Astrocyte of the spinal cord (primary cell): ENCODE results near the gene PRPF8.

ENCODE experiments used
- DNase-seq: peaks from one replicate; pipeline ENCODE4 v3.0.0; 2011; ENCODE audit warnings: low read depth, low spot score
- H3K4me3 ChIP-seq: 2 replicates; pipeline ENCODE4 v1.5.1; 2011; ENCODE audit warnings: low read depth, mild to moderate bottlenecking, low read length, moderate library complexity
- in situ Hi-C: cut with HindIII; loops from 2 replicates; pipeline ENCODE4 v1.10.0; 2017; ENCODE audit warnings: low sequenced_read_pairs
- TF ChIP-seq, protein P1 (sequence below): IDR thresholded peaks from 2 replicates; pipeline ENCODE4 v1.5.1; 2012; ENCODE audit warnings: low read depth, mild to moderate bottlenecking, low read length, inconsistent platforms

PRPF8 gene

DNA sequence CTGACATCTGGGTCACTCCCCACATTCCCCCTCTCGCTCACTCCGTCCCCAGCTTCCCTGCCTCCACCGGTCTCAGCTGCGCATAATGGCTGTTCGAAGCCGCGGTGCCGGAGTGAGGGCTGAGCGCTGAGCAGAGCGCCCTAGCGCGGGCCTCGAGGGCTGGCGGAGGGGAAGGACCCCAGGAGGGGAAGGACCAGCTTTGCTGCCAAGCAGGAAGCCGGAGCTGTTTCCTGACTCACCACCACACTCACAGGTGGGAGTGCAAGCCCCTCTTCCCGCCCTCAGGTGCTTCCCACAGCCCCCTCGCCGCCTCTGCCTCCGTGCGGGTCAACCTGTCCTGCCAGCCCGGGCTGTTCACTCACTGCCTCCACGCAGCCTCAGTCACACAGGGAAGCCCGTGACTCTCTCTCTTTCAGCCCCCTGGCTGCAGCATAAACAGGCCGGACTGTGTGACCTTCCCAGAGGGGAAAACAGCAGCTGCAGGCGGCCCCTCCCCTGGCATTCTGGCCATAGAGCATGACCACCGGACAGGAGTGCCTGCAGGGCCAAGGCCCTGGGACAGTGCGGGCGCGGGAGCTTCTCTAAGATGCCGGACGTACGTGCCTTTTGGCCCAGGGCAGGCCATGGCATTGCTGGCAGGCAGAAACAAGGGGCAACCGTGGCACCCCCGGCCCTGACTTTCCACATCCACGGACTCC is 79.7 kb downstream of the PRPF8 start:
- in situ Hi-C loops = no loop called here
- H3K4me3 ChIP-seq = no peak overlapping the region
- DNase-seq = no peak
- TF ChIP-seq, protein P1, sequence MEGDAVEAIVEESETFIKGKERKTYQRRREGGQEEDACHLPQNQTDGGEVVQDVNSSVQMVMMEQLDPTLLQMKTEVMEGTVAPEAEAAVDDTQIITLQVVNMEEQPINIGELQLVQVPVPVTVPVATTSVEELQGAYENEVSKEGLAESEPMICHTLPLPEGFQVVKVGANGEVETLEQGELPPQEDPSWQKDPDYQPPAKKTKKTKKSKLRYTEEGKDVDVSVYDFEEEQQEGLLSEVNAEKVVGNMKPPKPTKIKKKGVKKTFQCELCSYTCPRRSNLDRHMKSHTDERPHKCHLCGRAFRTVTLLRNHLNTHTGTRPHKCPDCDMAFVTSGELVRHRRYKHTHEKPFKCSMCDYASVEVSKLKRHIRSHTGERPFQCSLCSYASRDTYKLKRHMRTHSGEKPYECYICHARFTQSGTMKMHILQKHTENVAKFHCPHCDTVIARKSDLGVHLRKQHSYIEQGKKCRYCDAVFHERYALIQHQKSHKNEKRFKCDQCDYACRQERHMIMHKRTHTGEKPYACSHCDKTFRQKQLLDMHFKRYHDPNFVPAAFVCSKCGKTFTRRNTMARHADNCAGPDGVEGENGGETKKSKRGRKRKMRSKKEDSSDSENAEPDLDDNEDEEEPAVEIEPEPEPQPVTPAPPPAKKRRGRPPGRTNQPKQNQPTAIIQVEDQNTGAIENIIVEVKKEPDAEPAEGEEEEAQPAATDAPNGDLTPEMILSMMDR = no peak

DNA sequence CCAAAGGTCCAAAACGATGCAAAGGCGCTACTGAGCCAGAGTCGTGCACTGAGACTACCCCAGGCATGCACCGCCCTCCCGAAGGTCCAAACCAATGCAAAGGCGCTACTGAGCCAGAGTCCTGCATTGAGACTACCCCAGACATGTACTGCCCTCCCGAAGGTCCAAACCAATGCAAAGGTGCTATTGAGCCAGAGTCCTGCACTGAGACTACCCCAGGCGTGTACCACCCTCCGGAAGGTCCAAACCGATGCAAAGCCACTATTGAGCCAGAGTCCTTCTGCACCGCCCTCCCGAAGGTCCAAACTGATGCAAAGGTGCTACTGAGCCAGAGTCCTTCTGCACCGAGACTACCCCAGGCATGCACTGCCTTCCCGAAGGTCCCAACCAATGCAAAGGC is 83.1 kb downstream of the PRPF8 start:
- no peak for DNase-seq
- H3K4me3 ChIP-seq = no peak overlapping the region
- in situ Hi-C loops = no loop called here
- TF ChIP-seq, protein P1 = no peak
